Upper lobe of left lung (tissue), 4 donors: ENCODE results near the gene SH3TC2.

Experiments
- CTCF ChIP-seq, 6 experiments: fragments of 450-650 bp in 4 of 6; fragments of 200-600 bp in 2 of 6; sonication (generic) in 2 of 6; IDR thresholded peaks; one replicate each; pipeline ENCODE4 v1.5.1; 2016 to 2019; ENCODE audit warnings: antibody characterized with exemption in 6 of 6
- EP300 ChIP-seq, 4 donors: sonication (generic); formaldehyde crosslinking; IDR thresholded peaks; one replicate each; pipeline ENCODE4 v1.5.1; 2017; ENCODE audit warnings: antibody characterized with exemption in 4 of 4, control low read depth in 2 of 4
- POLR2A ChIP-seq, 4 donors: fragments of 450-650 bp; IDR thresholded peaks; one replicate each; pipeline ENCODE4 v1.5.1; 2016 to 2017; ENCODE audit warnings: antibody characterized with exemption in 4 of 4, mild to moderate bottlenecking in 2 of 4
- POLR2AphosphoS5 ChIP-seq, 2 donors: sonication (generic); formaldehyde crosslinking; IDR thresholded peaks; one replicate each; pipeline ENCODE4 v1.5.1; 2017; ENCODE audit warnings: antibody characterized with exemption in 2 of 2

DNA sequence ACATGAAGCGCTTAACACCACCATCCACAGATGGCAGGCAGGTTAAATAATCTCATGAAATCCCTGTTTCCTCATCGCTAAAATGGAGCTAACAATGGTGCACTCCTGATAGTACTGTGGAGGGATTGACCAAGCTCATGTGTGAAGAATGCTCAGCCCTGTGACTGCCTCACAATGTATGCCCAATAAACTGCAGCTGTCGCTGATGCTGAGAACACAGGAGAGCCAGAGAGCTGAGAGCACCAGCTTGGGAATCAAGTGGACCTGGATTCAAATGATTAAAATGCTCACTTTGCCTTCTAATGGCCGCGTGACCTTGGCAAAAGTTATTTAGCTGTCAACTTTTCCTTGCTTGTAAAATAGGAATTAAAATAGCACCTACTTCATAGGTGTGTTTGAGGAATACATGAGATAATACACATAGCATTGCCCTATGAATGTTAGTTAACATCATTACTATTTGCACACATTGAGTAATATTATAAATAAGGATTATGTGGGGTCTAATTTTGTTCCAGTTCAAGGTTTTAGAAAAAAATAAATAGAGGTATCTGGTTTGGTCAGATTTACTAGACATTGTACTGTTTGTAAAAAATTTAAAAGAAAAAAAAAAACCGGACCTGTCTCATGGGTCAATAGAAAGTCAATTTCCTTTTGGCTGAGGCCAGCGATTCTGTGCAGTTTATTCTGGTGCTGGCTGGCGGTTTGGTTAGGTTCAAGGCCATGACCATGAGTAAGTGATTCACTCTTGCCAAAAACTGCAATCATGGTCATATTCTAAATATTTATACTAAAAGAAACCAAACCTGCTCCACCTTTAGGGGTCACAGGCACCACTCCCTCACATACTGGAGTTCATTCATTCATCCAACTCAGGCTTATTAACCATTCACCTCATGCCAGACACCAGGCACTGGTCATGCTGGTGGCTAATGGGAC, 101.3 kb downstream of the SH3TC2 start:
- TF ChIP-seq POLR2AphosphoS5 (IDR thresholded peaks at IDR 0.05), result no peak
- no peak for TF ChIP-seq CTCF (IDR thresholded peaks at IDR 0.05)
- TF ChIP-seq POLR2A (IDR thresholded peaks at IDR 0.05), result no peak
- TF ChIP-seq EP300 (IDR thresholded peaks at IDR 0.05), result no peak
